Stimulated activated CD4-positive, alpha-beta T cell treated with anti-CD3 and anti-CD28 coated beads, Interleukin-15, amount 100 ng/mL, for 24 hours (primary cell): ENCODE measurements around the gene USP50.
A peak's percentile ranks its signal among the peaks of the same experiment; 100 is the strongest.
"Not testable (repeated sequence)": the region's sequence is repeated elsewhere in the genome, so short reads cannot be mapped to it uniquely, and the experiment has no call there.

Source experiments
- DNase-seq: peaks from one replicate; pipeline ENCODE4 v3.0.0-alpha.2; 2020

USP50 gene

GRCh38 chr15:50546566-50546965 lies at the start of gene USP50:
Gene USP50, minus strand, starts transcription at chr15:50546666. Its CDS starts 141 bp downstream, at chr15:50546525.
- DNase-seq: no peak

GRCh38 chr15:50594311-50594710 lies 47.8 kb upstream of the USP50 start:
- DNase-seq: no peak

GRCh38 chr15:50593761-50594160 lies 47.3 kb upstream of the USP50 start:
- no peak for DNase-seq

- no peak for DNase-seq
Observed at GRCh38 chr15:50590288-50590687, 43.8 kb upstream of the USP50 start.

GRCh38 chr15:50577492-50577891 lies 31.0 kb upstream of the USP50 start:
- DNase-seq: no peak

GRCh38 chr15:50576166-50576565 lies 29.7 kb upstream of the USP50 start:
- no peak for DNase-seq

- DNase-seq: not testable (repeated sequence)
Observed at GRCh38 chr15:50573842-50574241, 27.4 kb upstream of the USP50 start.

GRCh38 chr15:50563756-50564155 lies 17.3 kb upstream of the USP50 start:
- no peak for DNase-seq

- DNase-seq: no peak
Observed at GRCh38 chr15:50562735-50563640, 16.5 kb upstream of the USP50 start.

GRCh38 chr15:50558012-50558411 lies 11.5 kb upstream of the USP50 start:
- DNase-seq: no peak

GRCh38 chr15:50556642-50557371 lies 10.3 kb upstream of the USP50 start:
- no peak for DNase-seq

GRCh38 chr15:50552238-50552637 lies 5.8 kb upstream of the USP50 start:
- DNase-seq: no peak

- DNase-seq: no peak
Observed at GRCh38 chr15:50549326-50549725, 2.9 kb upstream of the USP50 start.

- DNase-seq: no peak
Observed at GRCh38 chr15:50544368-50544767, 2.1 kb downstream of the USP50 start.

GRCh38 chr15:50543556-50543955 lies 2.9 kb downstream of the USP50 start:
- no peak for DNase-seq

GRCh38 chr15:50542887-50543210 lies 3.6 kb downstream of the USP50 start:
- no peak for DNase-seq

- no peak for DNase-seq
Observed at GRCh38 chr15:50531766-50532165, 14.7 kb downstream of the USP50 start.

GRCh38 chr15:50531163-50531562 lies 15.3 kb downstream of the USP50 start:
- DNase-seq: no peak

- DNase-seq: no peak
Observed at GRCh38 chr15:50523851-50524251, 22.6 kb downstream of the USP50 start.

- DNase-seq: no peak
Observed at GRCh38 chr15:50519740-50520425, 26.6 kb downstream of the USP50 start.

GRCh38 chr15:50513001-50513400 lies 33.5 kb downstream of the USP50 start:
- DNase-seq: no peak

GRCh38 chr15:50506121-50506520 lies 40.3 kb downstream of the USP50 start:
- peak; percentile 5 for DNase-seq

- DNase-seq: not testable (repeated sequence)
Observed at GRCh38 chr15:50505656-50506055, 40.8 kb downstream of the USP50 start.

GRCh38 chr15:50503144-50503543 lies 43.3 kb downstream of the USP50 start:
- no peak for DNase-seq
